Calu3 (cell line): Measurements from ENCODE around the gene VSIG4. TPM values are rescaled to one million over a fixed set of nuclear protein-coding genes. Genes with fewer than 3 reads are reported as not detected.

Experiments used
- BruUV-seq: library from RNA; stranded (reverse); fragments of 400-500 nt; replicated peaks from 2 replicates; lab custom pipeline; 2021; lab: Mats Ljungman, UMichigan
- CTCF ChIA-PET: fragments of 300-600 bp; sonication (Branson Sonifier 250); formaldehyde crosslinking; loops from one replicate; lab custom pipeline; 2022; ENCODE audit warnings: antibody characterized with exemption; lab: Charles Lee
- DNase-seq: peaks from one replicate; pipeline ENCODE4 v3.0.0; 2022
- H3K27ac Mint-ChIP-seq: one replicate; pipeline ENCODE4 v1.8.0; 2022; ENCODE audit warnings: mixed read lengths; ENCODE audit not compliant: unreplicated experiment
- H3K27me3 Mint-ChIP-seq: one replicate; pipeline ENCODE4 v1.8.0; 2022; ENCODE audit warnings: mixed read lengths; ENCODE audit not compliant: unreplicated experiment
- H3K36me3 Mint-ChIP-seq: one replicate; pipeline ENCODE4 v1.8.0; 2022; ENCODE audit warnings: mild to moderate bottlenecking, moderate library complexity, mixed read lengths; ENCODE audit not compliant: insufficient read depth, unreplicated experiment
- H3K4me1 Mint-ChIP-seq: one replicate; pipeline ENCODE4 v1.8.0; 2022; ENCODE audit warnings: mild to moderate bottlenecking, low read depth, mixed read lengths; ENCODE audit not compliant: unreplicated experiment
- H3K4me3 Mint-ChIP-seq: one replicate; pipeline ENCODE4 v1.8.0; 2022; ENCODE audit warnings: mild to moderate bottlenecking, low read depth, moderate library complexity, mixed read lengths; ENCODE audit not compliant: unreplicated experiment
- H3K9me3 Mint-ChIP-seq: one replicate; pipeline ENCODE4 v1.8.0; 2022; ENCODE audit warnings: low read depth, mixed read lengths; ENCODE audit not compliant: unreplicated experiment
- CTCF ChIP-seq: fragments of 200-600 bp; IDR thresholded peaks from one replicate; pipeline ENCODE4 v1.8.0; 2022; ENCODE audit warnings: antibody characterized with exemption; ENCODE audit not compliant: unreplicated experiment
- intact Hi-C: fragments of 100-400 bp; cut with micrococcal nuclease; formaldehyde crosslinking; loops from one replicate; pipeline ENCODE4 v1.10.0; 2022; ENCODE audit not compliant: unreplicated experiment
- total RNA-seq: library from RNA; stranded (reverse); gene quantifications from 2 replicates; pipeline ENCODE4 v1.2.3, GENCODE V29; 2022

Gene VSIG4
- total RNA-seq, 1 experiment from 2014 or later = not detected

GRCh38 chrX:66021401-66021764, 18.5 kb downstream of the VSIG4 start:
- BruUV-seq = no TSS peak
- no peaks in the 10 kb centered on the region for H3K36me3 Mint-ChIP-seq
- no peak for DNase-seq
- intact Hi-C loops = no loop called here
- CTCF ChIA-PET = no interaction called here
- H3K9me3 Mint-ChIP-seq = peaks cover 2% of the 10 kb centered on the region
- H3K27ac Mint-ChIP-seq = no peak overlapping the region
- H3K27me3 Mint-ChIP-seq = peaks cover 30% of the 10 kb centered on the region
- no peaks in the 10 kb centered on the region for H3K4me1 Mint-ChIP-seq
- no peak for TF ChIP-seq CTCF
- no peak overlapping the region for H3K4me3 Mint-ChIP-seq

GRCh38 chrX:66020631-66021334, 19.1 kb downstream of the VSIG4 start:
- Mint-ChIP-seq H3K9me3 (peaks cover 2% of the 10 kb centered on the region), H3K4me3 (no peak overlapping the region), H3K4me1 (no peaks in the 10 kb centered on the region), H3K27ac (no peak overlapping the region), H3K36me3 (no peaks in the 10 kb centered on the region), H3K27me3 (peaks cover 25% of the 10 kb centered on the region)
- intact Hi-C loops = no loop called here
- no peak for TF ChIP-seq CTCF
- no TSS peak for BruUV-seq
- no peak for DNase-seq
- CTCF ChIA-PET = no interaction called here

- CTCF ChIA-PET = no interaction called here
- no peaks in the 10 kb centered on the region for H3K4me1 Mint-ChIP-seq
- H3K27ac Mint-ChIP-seq = no peak overlapping the region
Observed at GRCh38 chrX:66019974-66020373, 19.9 kb downstream of the VSIG4 start.

GRCh38 chrX:66019310-66019652, 20.6 kb downstream of the VSIG4 start:
- TF ChIP-seq CTCF = no peak
- no peak for DNase-seq
- H3K4me1 Mint-ChIP-seq = no peaks in the 10 kb centered on the region
- H3K9me3 Mint-ChIP-seq = no peaks in the 10 kb centered on the region
- peaks cover 15% of the 10 kb centered on the region for H3K27me3 Mint-ChIP-seq
- no peak overlapping the region for H3K27ac Mint-ChIP-seq
- BruUV-seq = no TSS peak
- no peaks in the 10 kb centered on the region for H3K36me3 Mint-ChIP-seq
- CTCF ChIA-PET = no interaction called here
- intact Hi-C loops = no loop called here
- H3K4me3 Mint-ChIP-seq = no peak overlapping the region

More at GRCh38 chrX:66019974-66020373, 19.9 kb downstream of the VSIG4 start:
- Mint-ChIP-seq H3K9me3 (no peaks in the 10 kb centered on the region), H3K27me3 (peaks cover 17% of the 10 kb centered on the region), H3K36me3 (no peaks in the 10 kb centered on the region), H3K4me3 (no peak overlapping the region)
- intact Hi-C loops = no loop called here
- no peak for TF ChIP-seq CTCF
- no peak for DNase-seq
- no TSS peak for BruUV-seq
